ENCODE data around the gene ACTL7A. TPM values are rescaled to one million over a fixed set of nuclear protein-coding genes. Genes with fewer than 3 reads are reported as not detected.

Gene ACTL7A
- total and polyA plus RNA-seq, 2 of the 13 experiments (the other 11 are each of a cell fraction or from before 2014, with no cell fraction given): not detected

- TF ChIP-seq CTCF (CRISPR knock-in tag; IDR thresholded peaks at IDR 0.05): peak; percentile 75
- TF ChIP-seq ZNF282 (IDR thresholded peaks at IDR 0.05; ENCODE audit: partially characterized antibody): no peak
- no peak for TF ChIP-seq MTA1 (CRISPR knock-in tag; IDR thresholded peaks at IDR 0.05; ENCODE audit: borderline replicate concordance)
- peak; percentile 40; the same call in 1 of the 2 replicates for TF ChIP-seq SMC3 (IDR thresholded peaks at IDR 0.05; ENCODE audit: low read length)
- peak; percentile 82 for TF ChIP-seq STAG1 (CRISPR knock-in tag; IDR thresholded peaks at IDR 0.05)
- no peak for TF ChIP-seq PHF8 (CRISPR knock-in tag; IDR thresholded peaks at IDR 0.05)
- no peak for TF ChIP-seq NFATC3 (CRISPR knock-in tag; IDR thresholded peaks at IDR 0.05)
- no peak for TF ChIP-seq NR3C1 (CRISPR knock-in tag; IDR thresholded peaks at IDR 0.05)
- no peak for TF ChIP-seq ARHGAP35 (CRISPR knock-in tag; IDR thresholded peaks at IDR 0.05; ENCODE audit: borderline replicate concordance)
- no peak for TF ChIP-seq JDP2 (CRISPR knock-in tag; IDR thresholded peaks at IDR 0.05; ENCODE audit: borderline replicate concordance)
- no peak for TF ChIP-seq ZNF296 (CRISPR knock-in tag; conservative IDR thresholded peaks at IDR 0.05)
These were observed 11.7 kb upstream of the ACTL7A start (continued) for GRCh38 chr9:108850293-108850897.

GRCh38 chr9:108851138-108851537 is 10.9 kb upstream of the ACTL7A start:
- intact Hi-C loops (cut with micrococcal nuclease; ENCODE audit: unreplicated experiment): no loop called here
- in situ Hi-C loops (cut with HindIII; ENCODE audit: extremely low pct_ligation_motif_present, low pct_unique_long_range_greater_than_20kb): no loop called here
- POLR2A ChIA-PET: interaction anchor here (1.3 to 1.4 kb wide), 2 partner anchors 17 to 34 kb away, joined by 5 to 7 read pairs; no protein-coding TSS in a partner anchor

More at GRCh38 chr9:108851138-108851537, 10.9 kb upstream of the ACTL7A start:
- Histone ChIP-seq H2AFZ (ENCODE audit: low read length) (peak overlapping the region; percentile 67), H3K79me2 (ENCODE audit: insufficient read depth, low read length) (no peaks in the 10 kb centered on the region), H3K9me3 (ENCODE audit: low read length) (no peaks in the 10 kb centered on the region), H3K27ac (ENCODE audit: extremely low read length, insufficient read depth, low read length) (no peak overlapping the region), H3K27me3 (ENCODE audit: control insufficient read depth in 1 of 2, insufficient read depth in 2 of 2, low read length in 2 of 2) (no peaks in the 10 kb centered on the region), H3K4me3 (replicated peaks in 1 of 3; ENCODE audit: insufficient read depth in 1 of 3, low read depth in 2 of 3, low read length in 3 of 3) (no peak overlapping the region), H3K4me2 (ENCODE audit: low read depth, low read length) (no peak overlapping the region), H3K4me1 (ENCODE audit: insufficient read depth, low read length) (peaks cover 64% of the 10 kb centered on the region), H3K36me3 (replicated peaks in 1 of 2; ENCODE audit: control insufficient read depth in 1 of 2, insufficient read depth in 2 of 2, low read length in 2 of 2) (no peaks in the 10 kb centered on the region), H3K9ac (ENCODE audit: insufficient read depth, low read depth, low read length) (no peak overlapping the region), H4K20me1 (ENCODE audit: insufficient read depth, low read length) (no peaks in the 10 kb centered on the region)
- FAIRE-seq (no peak), DNase-seq (ENCODE audit: low spot score) (no peak), ATAC-seq (no peak)
- TF ChIP-seq HMGXB4 (CRISPR knock-in tag; IDR thresholded peaks at IDR 0.05; ENCODE audit: borderline replicate concordance in 1 of 2, low read depth in 1 of 2): no peak
- TF ChIP-seq ATF7-NPFF (CRISPR knock-in tag; IDR thresholded peaks at IDR 0.05; ENCODE audit: low read depth): no peak
- TF ChIP-seq E2F5 (CRISPR knock-in tag; conservative IDR thresholded peaks at IDR 0.05): no peak
- TF ChIP-seq MXD4 (CRISPR knock-in tag; IDR thresholded peaks at IDR 0.05): no peak
- no peak for TF ChIP-seq TIGD3 (CRISPR knock-in tag; IDR thresholded peaks at IDR 0.05; ENCODE audit: borderline replicate concordance)
- no peak for TF ChIP-seq ZFP82 (CRISPR knock-in tag; IDR thresholded peaks at IDR 0.05; ENCODE audit: borderline replicate concordance)
- no peak for TF ChIP-seq TCF7 (IDR thresholded peaks at IDR 0.05; ENCODE audit: low read depth)
- 100% methylated on average over 2 of the region's 3 CpGs for WGBS (ENCODE audit: low lambda C conversion rate)
- CTCF ChIA-PET (ENCODE audit: low intra/inter-chr PET ratio, low total read pairs): interaction anchor here (1.7 kb wide), 1 partner anchor 103 kb away, joined by 8 read pairs; no protein-coding TSS in a partner anchor
- no TSS peak for BruUV-seq (replicated peaks)

All from HepG2 (cell line).